GM10266 (cell line): Measurements from ENCODE around the gene BAHCC1.
A peak's percentile ranks its signal among the peaks of the same experiment; 100 is the strongest.

Experiments
- DNase-seq: peaks from one replicate; pipeline ENCODE4 v3.0.0; 2012; ENCODE audit errors: extremely low spot score
- CTCF ChIP-seq: IDR thresholded peaks from 2 replicates; pipeline ENCODE4 v1.5.1; 2012; ENCODE audit warnings: mild to moderate bottlenecking, low read depth; ENCODE audit not compliant: control insufficient read depth, insufficient read depth; ENCODE audit errors: missing control alignments

Gene BAHCC1

GRCh38 chr17:81394921-81395599, at the start of gene BAHCC1:
BAHCC1 (plus strand) TSS chr17:81395457; CDS start chr17:81399740, 4,283 bp downstream.
- DNase-seq, result peak; percentile 86
- no peak for TF ChIP-seq CTCF

- DNase-seq, result peak; percentile 100
- no peak for TF ChIP-seq CTCF
Measured at GRCh38 chr17:81346090-81346907, 49.0 kb upstream of the BAHCC1 start.

GRCh38 chr17:81346908-81347349, 48.3 kb upstream of the BAHCC1 start:
- no peak for DNase-seq
- no peak for TF ChIP-seq CTCF

- DNase-seq, result no peak
- no peak for TF ChIP-seq CTCF
Measured at GRCh38 chr17:81347437-81347836, 47.8 kb upstream of the BAHCC1 start.

GRCh38 chr17:81348097-81349055, 46.9 kb upstream of the BAHCC1 start:
- DNase-seq, result no peak
- TF ChIP-seq CTCF, result no peak

GRCh38 chr17:81349397-81350319, 45.6 kb upstream of the BAHCC1 start:
- no peak for DNase-seq
- TF ChIP-seq CTCF, result no peak
